IMR-90 (cell line): ENCODE measurements around the gene INPP5B. TPM values are rescaled to one million over a fixed set of nuclear protein-coding genes. Genes with fewer than 3 reads are reported as not detected.

Source experiments
- ATAC-seq: fragments of 200-7000 bp; cut with Tn5 transposase; 2 replicates; pipeline ENCODE4 v1.9.1; 2020; ENCODE audit warnings: low read depth, mild to moderate bottlenecking, moderate library complexity
- BruUV-seq: library from RNA; stranded (reverse); fragments of 400-500 nt; replicated peaks from 2 replicates; lab custom pipeline; 2021; lab: Mats Ljungman, UMichigan
- CTCF ChIA-PET: fragments of 300-600 bp; formaldehyde crosslinking; extraction: SDS; loops from one replicate; lab custom pipeline; 2021; ENCODE audit warnings: antibody characterized with exemption; lab: Yijun Ruan, JAX
- POLR2A ChIA-PET: fragments of 300-600 bp; sonication (Branson Sonifier 250); formaldehyde crosslinking; loops from one replicate; lab custom pipeline; 2022; ENCODE audit warnings: antibody characterized with exemption; ENCODE audit not compliant: unreplicated experiment; lab: Charles Lee
- DNase-seq: peaks from one replicate; pipeline ENCODE4 v3.0.0; 2013
- H2AFZ ChIP-seq: replicated peaks from 2 replicates; pipeline ENCODE3; 2013; ENCODE audit warnings: low read length, mild to moderate bottlenecking; ENCODE audit not compliant: poor library complexity
- H2AK5ac ChIP-seq: 2 replicates; pipeline ENCODE4 v1.6.1; 2013; ENCODE audit warnings: low read depth, low read length, inconsistent platforms
- H2AK9ac ChIP-seq: replicated peaks from 2 replicates; pipeline ENCODE3; 2013; ENCODE audit warnings: mild to moderate bottlenecking, low read depth, low read length, moderate library complexity; ENCODE audit not compliant: poor library complexity
- H2BK120ac ChIP-seq: 2 replicates; pipeline ENCODE4 v1.6.1; 2013; ENCODE audit warnings: low read depth, low read length, inconsistent platforms
- H2BK15ac ChIP-seq: 3 replicates; pipeline ENCODE4 v1.6.1; 2013; ENCODE audit warnings: low read depth, low read length, inconsistent platforms
- H2BK20ac ChIP-seq: 2 replicates; pipeline ENCODE4 v1.6.1; 2013; ENCODE audit warnings: low read depth, mild to moderate bottlenecking, inconsistent platforms, low read length, moderate library complexity
- H2BK5ac ChIP-seq: 2 replicates; pipeline ENCODE4 v1.6.1; 2013; ENCODE audit warnings: mild to moderate bottlenecking, low read depth, low read length, inconsistent platforms; ENCODE audit not compliant: poor library complexity, severe bottlenecking
- H3K14ac ChIP-seq: replicated peaks from 2 replicates; pipeline ENCODE4 v1.6.1; 2013; ENCODE audit warnings: low read depth, low read length, inconsistent platforms
- H3K18ac ChIP-seq: 2 replicates; pipeline ENCODE4 v1.6.1; 2013; ENCODE audit warnings: low read depth, low read length, control low read depth
- H3K23ac ChIP-seq: 2 replicates; pipeline ENCODE4 v1.6.1; 2013; ENCODE audit warnings: low read depth, low read length, inconsistent platforms
- H3K27ac ChIP-seq: 2 replicates; pipeline ENCODE4 v1.5.1; 2013; ENCODE audit warnings: mild to moderate bottlenecking, control low read depth, low read length; ENCODE audit not compliant: insufficient read depth
- H3K27me3 ChIP-seq: 2 replicates; pipeline ENCODE4 v1.6.1; 2013; ENCODE audit warnings: low read length; ENCODE audit not compliant: control insufficient read depth, insufficient read depth
- H3K36me3 ChIP-seq: 2 replicates; pipeline ENCODE4 v1.6.1; 2013; ENCODE audit warnings: low read length, mixed read lengths; ENCODE audit not compliant: control insufficient read depth, insufficient read depth
- H3K4ac ChIP-seq: 2 replicates; pipeline ENCODE4 v1.6.1; 2013; ENCODE audit warnings: low read depth, low read length, inconsistent platforms
- H3K4me1 ChIP-seq: 2 replicates; pipeline ENCODE4 v1.6.1; 2013; ENCODE audit warnings: low read length, mixed read lengths; ENCODE audit not compliant: control insufficient read depth, insufficient read depth
- H3K4me2 ChIP-seq: 2 replicates; pipeline ENCODE4 v1.6.1; 2013; ENCODE audit warnings: low read depth, mild to moderate bottlenecking, control low read depth, low read length, moderate library complexity
- H3K4me3 ChIP-seq: 2 replicates; pipeline ENCODE4 v1.5.1; 2013; ENCODE audit warnings: low read depth, mild to moderate bottlenecking, control low read depth, low read length, moderate library complexity; ENCODE audit not compliant: insufficient read depth
- H3K56ac ChIP-seq: 2 replicates; pipeline ENCODE4 v1.6.1; 2013; ENCODE audit warnings: low read length, inconsistent platforms; ENCODE audit not compliant: insufficient read depth; ENCODE audit errors: extremely low read depth
- H3K79me1 ChIP-seq, 2 experiments: 2 replicates each; pipeline ENCODE4 v1.6.1; 2013; ENCODE audit warnings: low read length in 2 of 2, inconsistent platforms in 1 of 2, low read depth in 1 of 2
- H3K9ac ChIP-seq: 2 replicates; pipeline ENCODE4 v1.6.1; 2013; ENCODE audit warnings: low read depth, low read length, control low read depth
- H3K9me1 ChIP-seq: 2 replicates; pipeline ENCODE4 v1.6.1; 2013; ENCODE audit warnings: low read length, inconsistent platforms; ENCODE audit not compliant: insufficient read depth
- H3K9me3 ChIP-seq: 2 replicates; pipeline ENCODE4 v1.6.1; 2013; ENCODE audit warnings: low read length; ENCODE audit not compliant: control insufficient read depth, insufficient read depth
- H4K20me1 ChIP-seq: 2 replicates; pipeline ENCODE4 v1.6.1; 2013; ENCODE audit warnings: low read length, inconsistent platforms; ENCODE audit not compliant: insufficient read depth
- H4K5ac ChIP-seq: 2 replicates; pipeline ENCODE4 v1.6.1; 2013; ENCODE audit warnings: mild to moderate bottlenecking, low read depth, low read length, control low read depth
- H4K8ac ChIP-seq, 2 experiments: 2 replicates each; pipeline ENCODE4 v1.6.1; 2013; ENCODE audit warnings: low read depth in 2 of 2, low read length in 2 of 2, control low read depth in 1 of 2, inconsistent platforms in 1 of 2
- H4K91ac ChIP-seq: 2 replicates; pipeline ENCODE4 v1.6.1; 2013; ENCODE audit warnings: low read depth, low read length, inconsistent platforms; ENCODE audit not compliant: insufficient read depth
- CEBPB ChIP-seq: IDR thresholded peaks from 2 replicates; pipeline ENCODE4 v1.6.1; 2012; ENCODE audit warnings: low read depth, low read length, improper control_type of control experiment
- dilution Hi-C: fragments of 300-500 bp; cut with HindIII; formaldehyde crosslinking; loops from one replicate; pipeline ENCODE4 v1.14.3; 2018; ENCODE audit warnings: low sequenced_read_pairs; ENCODE audit not compliant: unreplicated experiment
- in situ Hi-C: fragments of 300-500 bp; cut with MboI; formaldehyde crosslinking; loops from 3 replicates; pipeline ENCODE4 v1.14.3; 2019; ENCODE audit warnings: low sequenced_read_pairs, inconsistent platforms, mixed read lengths
- intact Hi-C: fragments of 100-400 bp; cut with micrococcal nuclease; formaldehyde crosslinking; loops from 2 replicates; pipeline ENCODE4 v1.10.0; 2022
- polyA plus RNA-seq, 3 experiments: library from polyadenylated mRNA; depleted of rRNA; stranded (reverse); fragments of >200 nt; gene quantifications; 2 replicates each; pipeline ENCODE4 v1.2.3, GENCODE V29; 2012; ENCODE audit warnings: low replicate concordance in 1 of 3
- total RNA-seq: library from RNA; depleted of rRNA; stranded (reverse); fragments of >200 nt; gene quantifications from 2 replicates; pipeline ENCODE4 v1.2.3, GENCODE V29; 2012
- TF ChIP-seq, protein P1 (sequence below): fragments of 150-350 bp; IDR thresholded peaks from 2 replicates; pipeline ENCODE4 v1.6.1; 2017; ENCODE audit warnings: mild to moderate bottlenecking, antibody characterized with exemption, low read length, low read depth

The INPP5B gene
- total and polyA plus RNA-seq, 2 of the 4 experiments (the other 2 are of a cell fraction) = 9.4 to 20.4 TPM

DNA sequence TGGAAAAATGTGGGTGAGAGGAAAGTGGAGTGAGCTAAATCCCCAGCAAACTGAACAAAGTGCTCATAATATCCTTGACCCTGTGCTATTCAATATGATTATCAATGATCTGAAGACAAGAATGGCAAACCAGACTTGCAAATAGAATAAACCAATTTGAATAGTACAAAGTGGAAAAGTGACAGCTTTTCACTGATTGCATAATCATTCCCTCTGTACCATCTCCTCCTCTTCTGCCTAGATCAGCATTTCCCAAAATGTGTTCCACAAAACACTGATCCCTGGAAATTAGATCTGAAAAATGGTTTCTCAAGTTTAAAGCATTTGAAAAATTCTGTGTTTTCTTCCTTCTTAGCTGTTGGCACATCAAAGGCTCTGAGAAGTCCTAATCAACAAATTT, 95.6 kb downstream of the INPP5B start:
- DNase-seq (no peak), ATAC-seq (no peak)
- peaks cover 8% of the 10 kb centered on the region for H3K36me3 ChIP-seq
- intact Hi-C loops (no loop called here), in situ Hi-C loops (no loop called here), dilution Hi-C loops (no loop called here)
- TF ChIP-seq CEBPB = peak; percentile 77
- TF ChIP-seq, protein P1, sequence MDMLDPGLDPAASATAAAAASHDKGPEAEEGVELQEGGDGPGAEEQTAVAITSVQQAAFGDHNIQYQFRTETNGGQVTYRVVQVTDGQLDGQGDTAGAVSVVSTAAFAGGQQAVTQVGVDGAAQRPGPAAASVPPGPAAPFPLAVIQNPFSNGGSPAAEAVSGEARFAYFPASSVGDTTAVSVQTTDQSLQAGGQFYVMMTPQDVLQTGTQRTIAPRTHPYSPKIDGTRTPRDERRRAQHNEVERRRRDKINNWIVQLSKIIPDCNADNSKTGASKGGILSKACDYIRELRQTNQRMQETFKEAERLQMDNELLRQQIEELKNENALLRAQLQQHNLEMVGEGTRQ = no peak
- H3K9me3 ChIP-seq = no peaks in the 10 kb centered on the region
- H4K91ac ChIP-seq = no peak overlapping the region
- H3K4me2 ChIP-seq = no peak overlapping the region
- no peak overlapping the region for H2AK9ac ChIP-seq
- H2BK120ac ChIP-seq = no peak overlapping the region
- H2BK5ac ChIP-seq = no peak overlapping the region
- no peak overlapping the region for H3K18ac ChIP-seq
- peaks cover 4% of the 10 kb centered on the region; the same call in 1 of the 2 replicates for H3K4me1 ChIP-seq
- no peak overlapping the region for H3K4ac ChIP-seq
- no peak overlapping the region for H3K14ac ChIP-seq
- H4K8ac ChIP-seq = no peak overlapping the region
- H2BK15ac ChIP-seq = no peak overlapping the region
- peaks cover 21% of the 10 kb centered on the region; the same call in 1 of the 2 replicates for H4K20me1 ChIP-seq
- no peak overlapping the region for H3K9ac ChIP-seq
- H3K9me1 ChIP-seq = peaks cover 7% of the 10 kb centered on the region
- no peak overlapping the region for H3K4me3 ChIP-seq
- H3K27me3 ChIP-seq = no peaks in the 10 kb centered on the region
- no peak overlapping the region for H3K56ac ChIP-seq
- H4K5ac ChIP-seq = no peak overlapping the region
- no peak overlapping the region for H2BK20ac ChIP-seq
- peaks cover 44 to 71% of the 10 kb centered on the region in 2 experiments for H3K79me1 ChIP-seq
- BruUV-seq = no TSS peak
- H3K27ac ChIP-seq = no peak overlapping the region
- no peak overlapping the region for H2AFZ ChIP-seq
- no peak overlapping the region for H2AK5ac ChIP-seq
- ChIA-PET CTCF (interaction anchor here (0.8 to 0.9 kb wide), 2 partner anchors 23 to 40 kb away, joined by 3 read pairs; no protein-coding TSS in a partner anchor), POLR2A (no interaction called here)
- no peak overlapping the region for H3K23ac ChIP-seq
